ENCODE measurements around the gene ACAP2.

Gene ACAP2

DNA sequence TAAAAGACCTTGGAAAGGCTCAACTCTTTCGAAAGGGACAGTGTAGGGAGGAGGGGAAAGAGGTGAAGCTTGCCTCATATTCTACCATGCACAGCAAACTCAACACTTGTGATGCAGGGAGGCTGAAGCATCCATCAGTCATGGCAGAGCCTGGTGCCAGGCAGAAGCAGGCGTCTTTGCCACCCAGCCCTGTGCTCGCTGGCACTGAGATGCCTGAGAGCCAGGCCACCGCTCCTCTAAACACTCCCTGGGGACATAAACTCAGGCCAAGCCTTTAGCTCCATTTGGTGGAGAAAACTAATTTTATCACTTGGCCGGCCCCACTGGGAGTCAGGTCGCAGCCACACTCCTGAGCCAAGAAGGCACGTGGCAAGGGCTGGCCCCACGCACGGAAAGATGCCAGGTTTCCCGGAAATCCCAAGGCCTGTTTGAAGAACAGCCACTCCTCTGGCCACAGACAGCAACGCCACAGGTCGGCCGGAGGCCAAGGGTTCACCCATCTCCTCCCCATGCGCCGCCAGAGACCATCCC lies 202.6 kb downstream of the ACAP2 start:
- DNase-seq, result peak; percentile 59

GRCh38 chr3:195239121-195239520 lies 203.7 kb downstream of the ACAP2 start:
- DNase-seq, result peak; percentile 50

- DNase-seq, result peak; percentile 9
Observed at GRCh38 chr3:195238586-195239118, 204.2 kb downstream of the ACAP2 start.

DNA sequence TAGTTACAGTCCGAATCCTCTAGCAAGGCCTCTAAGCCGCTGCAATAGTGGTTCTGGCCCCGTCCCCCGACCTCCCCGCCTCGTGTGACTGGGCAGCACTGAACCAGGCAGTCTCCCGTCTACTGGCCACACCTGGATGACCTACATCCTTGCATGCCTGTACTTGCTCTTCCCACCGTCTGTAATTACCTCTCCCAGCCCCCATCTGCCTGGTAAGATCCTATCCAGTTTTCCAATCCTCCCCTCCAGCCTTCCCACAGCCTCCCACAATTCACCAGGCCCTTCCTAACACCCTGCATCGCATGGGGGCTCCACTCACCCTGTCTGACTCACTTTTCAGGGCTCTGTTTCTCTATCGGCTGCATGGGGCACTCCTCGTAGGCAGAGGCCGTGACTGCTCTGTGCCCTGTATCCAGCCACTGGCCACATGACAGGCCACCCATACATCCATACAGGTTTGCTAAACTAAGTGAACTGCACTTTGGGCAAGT lies 204.7 kb downstream of the ACAP2 start:
- DNase-seq, result peak; percentile 50

- DNase-seq, result peak; percentile 38
Observed at GRCh38 chr3:195236801-195237570, 205.8 kb downstream of the ACAP2 start.

- peak; percentile 16 for DNase-seq
Observed at GRCh38 chr3:195236076-195236798, 206.6 kb downstream of the ACAP2 start.

DNA sequence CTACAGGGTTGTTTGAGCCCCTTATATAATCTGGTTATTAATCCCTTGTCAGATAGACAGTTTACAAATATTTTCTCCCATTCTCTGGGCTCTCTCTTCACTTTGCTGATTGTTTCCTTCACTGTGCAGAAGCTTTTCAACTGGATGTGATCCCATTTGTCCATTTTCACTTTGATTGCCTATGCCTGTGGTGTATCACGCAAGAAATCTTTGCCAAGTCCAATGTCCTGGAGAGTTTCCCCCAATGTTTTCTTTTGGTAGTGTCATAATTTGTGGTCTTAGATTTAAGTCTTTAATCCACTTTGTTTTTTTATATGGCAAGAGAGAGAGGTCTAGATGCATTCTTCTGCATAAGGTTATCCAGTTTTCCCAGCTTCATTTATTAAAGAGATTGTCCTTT lies 212.6 kb downstream of the ACAP2 start:
- no peak for DNase-seq

GRCh38 chr3:195228886-195229285 lies 213.9 kb downstream of the ACAP2 start:
- peak; percentile 22 for DNase-seq

DNA sequence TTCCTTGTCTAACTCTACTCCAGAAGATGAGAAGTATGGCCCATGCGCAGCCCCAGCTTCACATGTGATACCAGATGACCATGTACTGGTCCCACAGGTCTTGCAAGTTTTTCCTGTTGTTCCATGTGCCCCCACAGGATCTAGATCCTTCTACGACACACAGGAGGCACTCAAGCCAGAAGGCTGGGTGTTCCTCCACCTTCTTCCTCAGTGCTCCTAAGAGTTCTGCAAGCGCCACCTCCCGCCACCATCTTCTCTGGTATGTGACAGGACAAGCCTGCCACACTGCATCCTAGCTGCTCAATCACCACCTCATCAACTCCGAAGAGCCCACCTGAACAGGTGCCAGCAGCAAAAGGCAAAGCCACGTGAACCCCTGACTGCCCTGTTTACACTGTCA lies 214.9 kb downstream of the ACAP2 start:
- peak; percentile 47 for DNase-seq

- DNase-seq, result peak; percentile 60
Observed at GRCh38 chr3:195226900-195227447, 215.8 kb downstream of the ACAP2 start.

DNA sequence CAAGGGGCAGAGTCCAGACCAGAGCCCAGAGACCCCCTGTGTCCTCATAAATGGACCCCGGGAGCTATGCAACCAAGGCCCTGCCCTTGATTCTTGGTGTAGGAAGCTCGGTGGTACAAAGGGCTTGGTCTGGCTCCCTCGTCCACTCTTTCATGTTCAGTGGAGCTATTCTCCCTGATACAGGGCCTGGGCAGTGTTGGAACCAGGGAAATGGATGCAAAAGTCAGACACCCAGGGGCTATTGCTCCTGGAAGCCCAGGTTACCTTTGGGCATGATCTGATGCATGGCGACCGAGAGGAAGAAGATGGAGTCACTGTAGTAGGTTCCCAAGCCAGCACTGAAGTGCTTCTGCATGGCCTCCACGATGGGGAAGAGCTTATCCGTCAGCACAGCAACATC lies 216.4 kb downstream of the ACAP2 start:
- peak; percentile 14 for DNase-seq

DNA sequence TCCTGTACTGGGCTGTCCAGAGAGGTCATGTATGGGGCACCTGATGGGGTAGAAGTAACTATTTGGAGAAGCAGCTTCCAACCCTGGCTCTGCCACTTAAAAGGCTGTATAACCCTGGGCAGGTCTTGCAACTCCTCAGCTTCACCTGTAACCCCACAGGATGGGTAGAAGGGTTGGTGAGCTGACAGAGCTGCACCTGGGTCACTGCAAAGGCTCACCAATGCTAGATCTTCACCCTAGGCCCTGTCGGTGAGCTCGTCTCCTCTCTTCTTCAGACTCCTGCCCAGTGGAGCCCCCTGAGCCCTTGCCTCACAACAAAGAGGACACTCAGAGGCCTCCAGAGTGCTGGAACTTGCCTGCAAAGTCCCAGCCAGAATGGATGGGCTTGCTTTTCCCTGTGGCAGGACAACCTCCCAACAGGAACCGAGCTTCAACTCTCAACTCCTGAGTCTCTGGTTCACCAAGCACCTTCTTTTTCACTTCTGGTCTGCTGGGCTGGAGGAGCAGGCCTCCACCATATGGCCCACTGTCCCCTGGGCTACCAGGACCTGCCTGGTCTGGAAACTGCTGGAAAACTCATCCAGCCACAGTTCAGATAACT lies 217.7 kb downstream of the ACAP2 start:
- DNase-seq, result peak; percentile 41

Measured in activated effector memory CD4-positive, alpha-beta T cell treated with anti-CD3 and anti-CD28 coated beads, Interleukin-2, amount 50 U/mL, for 16 hours (primary cell).